Rectal smooth muscle tissue (tissue), 1 donor: ENCODE results near the gene CHST11.

Experiments
- H3K27ac ChIP-seq: one replicate; pipeline ENCODE4 v1.7.0; 2013; ENCODE audit warnings: low read depth, low read length, inconsistent platforms
- H3K27me3 ChIP-seq: one replicate; pipeline ENCODE4 v1.7.0; 2013; ENCODE audit warnings: low read length; ENCODE audit not compliant: control insufficient read depth, insufficient read depth
- H3K36me3 ChIP-seq: one replicate; pipeline ENCODE4 v1.7.0; 2013; ENCODE audit warnings: low read length; ENCODE audit not compliant: control insufficient read depth, insufficient read depth
- H3K4me1 ChIP-seq: one replicate; pipeline ENCODE4 v1.7.0; 2013; ENCODE audit warnings: low read length; ENCODE audit not compliant: control insufficient read depth, insufficient read depth
- H3K4me3 ChIP-seq: one replicate; pipeline ENCODE4 v1.7.0; 2013; ENCODE audit warnings: low read length
- H3K9ac ChIP-seq: one replicate; pipeline ENCODE4 v1.7.0; 2013; ENCODE audit warnings: low read length

CHST11 gene

GRCh38 chr12:104638218-104638850, 181.6 kb downstream of the CHST11 start:
- Histone ChIP-seq H3K4me3 (no peak overlapping the region), H3K4me1 (no peaks in the 10 kb centered on the region), H3K27ac (no peak overlapping the region)

GRCh38 chr12:104638851-104639240, 182.1 kb downstream of the CHST11 start:
- H3K9ac ChIP-seq: no peak overlapping the region
- H3K27ac ChIP-seq: no peak overlapping the region
- no peaks in the 10 kb centered on the region for H3K36me3 ChIP-seq
- H3K4me3 ChIP-seq: no peak overlapping the region
- H3K27me3 ChIP-seq: no peaks in the 10 kb centered on the region
- H3K4me1 ChIP-seq: no peaks in the 10 kb centered on the region

More at GRCh38 chr12:104638218-104638850, 181.6 kb downstream of the CHST11 start:
- no peak overlapping the region for H3K9ac ChIP-seq
- H3K36me3 ChIP-seq: no peaks in the 10 kb centered on the region
- no peaks in the 10 kb centered on the region for H3K27me3 ChIP-seq

GRCh38 chr12:104640956-104641355, 184.2 kb downstream of the CHST11 start:
- Histone ChIP-seq H3K36me3 (no peaks in the 10 kb centered on the region), H3K27me3 (no peaks in the 10 kb centered on the region), H3K4me3 (no peak overlapping the region)

GRCh38 chr12:104641862-104642261, 185.1 kb downstream of the CHST11 start:
- H3K4me1 ChIP-seq: no peaks in the 10 kb centered on the region

More at GRCh38 chr12:104640956-104641355, 184.2 kb downstream of the CHST11 start:
- Histone ChIP-seq H3K4me1 (no peaks in the 10 kb centered on the region), H3K9ac (no peak overlapping the region), H3K27ac (no peak overlapping the region)

GRCh38 chr12:104643093-104643818, 186.5 kb downstream of the CHST11 start:
- no peaks in the 10 kb centered on the region for H3K36me3 ChIP-seq

More at GRCh38 chr12:104641862-104642261, 185.1 kb downstream of the CHST11 start:
- no peaks in the 10 kb centered on the region for H3K36me3 ChIP-seq
- no peak overlapping the region for H3K4me3 ChIP-seq
- H3K27me3 ChIP-seq: no peaks in the 10 kb centered on the region
- no peak overlapping the region for H3K9ac ChIP-seq
- H3K27ac ChIP-seq: no peak overlapping the region

GRCh38 chr12:104643819-104644669, 187.3 kb downstream of the CHST11 start:
- Histone ChIP-seq H3K27me3 (no peaks in the 10 kb centered on the region), H3K9ac (no peak overlapping the region), H3K4me3 (no peak overlapping the region), H3K4me1 (no peaks in the 10 kb centered on the region), H3K36me3 (no peaks in the 10 kb centered on the region), H3K27ac (no peak overlapping the region)

More at GRCh38 chr12:104643093-104643818, 186.5 kb downstream of the CHST11 start:
- no peaks in the 10 kb centered on the region for H3K27me3 ChIP-seq
- no peaks in the 10 kb centered on the region for H3K4me1 ChIP-seq
- no peak overlapping the region for H3K4me3 ChIP-seq
- H3K9ac ChIP-seq: no peak overlapping the region
- no peak overlapping the region for H3K27ac ChIP-seq

GRCh38 chr12:104648756-104649155, 192.0 kb downstream of the CHST11 start:
- Histone ChIP-seq H3K27me3 (no peaks in the 10 kb centered on the region), H3K9ac (no peak overlapping the region), H3K27ac (no peak overlapping the region), H3K4me1 (no peaks in the 10 kb centered on the region), H3K4me3 (no peak overlapping the region), H3K36me3 (no peaks in the 10 kb centered on the region)

- Histone ChIP-seq H3K4me3 (no peak overlapping the region), H3K4me1 (no peaks in the 10 kb centered on the region), H3K27me3 (no peaks in the 10 kb centered on the region), H3K36me3 (no peaks in the 10 kb centered on the region), H3K9ac (no peak overlapping the region), H3K27ac (no peak overlapping the region)
Measured at GRCh38 chr12:104649217-104649824, 192.6 kb downstream of the CHST11 start.

GRCh38 chr12:104649921-104650320, 193.2 kb downstream of the CHST11 start:
- H3K4me3 ChIP-seq: no peak overlapping the region
- H3K9ac ChIP-seq: no peak overlapping the region
- H3K27me3 ChIP-seq: no peaks in the 10 kb centered on the region
- no peak overlapping the region for H3K27ac ChIP-seq
- no peaks in the 10 kb centered on the region for H3K4me1 ChIP-seq
- H3K36me3 ChIP-seq: no peaks in the 10 kb centered on the region

- no peaks in the 10 kb centered on the region for H3K4me1 ChIP-seq
- no peaks in the 10 kb centered on the region for H3K36me3 ChIP-seq
- no peak overlapping the region for H3K9ac ChIP-seq
- no peaks in the 10 kb centered on the region for H3K27me3 ChIP-seq
- no peak overlapping the region for H3K27ac ChIP-seq
- H3K4me3 ChIP-seq: no peak overlapping the region
Measured at GRCh38 chr12:104650541-104650940, 193.8 kb downstream of the CHST11 start.

- no peaks in the 10 kb centered on the region for H3K27me3 ChIP-seq
- H3K9ac ChIP-seq: no peak overlapping the region
- no peak overlapping the region for H3K27ac ChIP-seq
- no peaks in the 10 kb centered on the region for H3K4me1 ChIP-seq
- no peaks in the 10 kb centered on the region for H3K36me3 ChIP-seq
- H3K4me3 ChIP-seq: no peak overlapping the region
Measured at GRCh38 chr12:104651811-104652210, 195.1 kb downstream of the CHST11 start.

- Histone ChIP-seq H3K27me3 (no peaks in the 10 kb centered on the region), H3K36me3 (no peaks in the 10 kb centered on the region), H3K9ac (no peak overlapping the region), H3K4me3 (no peak overlapping the region), H3K27ac (no peak overlapping the region), H3K4me1 (no peaks in the 10 kb centered on the region)
Measured at GRCh38 chr12:104652358-104652757, 195.6 kb downstream of the CHST11 start.
